Measurements from ENCODE around the gene ACVRL1.

The ACVRL1 gene

GRCh38 chr12:51962737-51963136 is 55.4 kb downstream of the ACVRL1 start:
- no peak for DNase-seq (ENCODE audit: low read depth in 2 of 2)

- DNase-seq (ENCODE audit: low read depth in 2 of 2): no peak
Measured at GRCh38 chr12:51963477-51963876, 56.2 kb downstream of the ACVRL1 start.

GRCh38 chr12:51969643-51970042 is 62.3 kb downstream of the ACVRL1 start:
- DNase-seq (ENCODE audit: low read depth in 2 of 2): no peak

GRCh38 chr12:51970904-51971646 is 63.8 kb downstream of the ACVRL1 start:
- DNase-seq (ENCODE audit: low read depth in 2 of 2): no peak

- no peak for DNase-seq (ENCODE audit: low read depth in 2 of 2)
Measured at GRCh38 chr12:51971679-51972421, 64.5 kb downstream of the ACVRL1 start.

- no peak for DNase-seq (ENCODE audit: low read depth in 2 of 2)
Measured at GRCh38 chr12:51972422-51972812, 65.1 kb downstream of the ACVRL1 start.

- peak; percentile 36 to 69 for DNase-seq (ENCODE audit: low read depth in 2 of 2)
Measured at GRCh38 chr12:51972849-51973273, 65.6 kb downstream of the ACVRL1 start.
